Measurements from ENCODE around the gene SLC18B1.
"Not testable (repeated sequence)": the region's sequence is repeated elsewhere in the genome, so short reads cannot be mapped to it uniquely, and the experiment has no call there.

The SLC18B1 gene

DNA sequence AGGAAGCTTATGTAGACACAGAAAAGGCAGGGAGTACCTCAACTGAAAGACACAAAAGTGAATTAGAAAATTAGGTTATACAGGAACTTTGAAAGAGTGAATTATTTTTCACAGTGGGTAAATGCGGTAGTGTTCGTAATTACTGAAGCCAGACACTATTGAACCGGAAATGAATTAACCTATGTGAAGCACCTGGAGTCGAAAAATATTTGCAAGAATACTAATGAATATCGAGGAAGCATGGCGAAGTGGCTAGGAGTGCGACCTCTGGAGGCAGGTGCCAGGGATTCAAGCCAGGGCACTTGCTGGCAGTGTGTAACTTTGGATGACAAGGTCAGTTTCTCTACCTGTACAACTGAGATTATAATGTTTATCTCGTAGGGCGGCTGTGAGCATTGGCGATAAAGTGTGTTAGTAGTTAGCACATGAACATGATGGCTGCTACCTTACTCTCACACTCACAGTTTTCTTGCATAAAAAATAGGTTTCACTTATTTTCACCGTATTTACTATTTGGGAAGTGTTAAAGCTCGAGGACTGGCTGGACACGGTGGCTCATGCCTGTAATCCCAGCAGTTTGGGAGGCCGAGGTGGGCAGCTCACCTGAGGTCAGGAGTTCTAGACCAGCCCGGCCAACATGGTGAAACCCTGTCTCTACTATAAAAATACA, 567 bp upstream of the SLC18B1 start:
- DNase-seq, result peak; percentile 67 to 70

DNA sequence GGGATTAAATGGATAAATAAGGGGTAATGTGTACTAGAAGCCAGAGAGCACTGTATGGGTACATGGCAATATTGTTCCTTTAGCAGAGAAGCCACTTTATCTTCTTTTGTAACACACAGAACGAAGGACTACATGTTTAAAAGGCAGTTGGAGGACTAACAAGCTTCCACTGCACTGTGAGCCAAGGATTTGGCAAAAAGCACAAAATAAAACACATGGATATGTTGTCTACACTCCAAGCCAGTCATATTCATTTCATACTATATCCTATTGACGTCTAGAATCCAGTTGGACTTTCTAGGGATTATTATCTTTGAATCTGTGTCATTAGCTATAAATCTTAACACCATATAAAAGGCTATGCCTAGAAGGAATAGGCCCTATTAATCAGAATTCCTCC, 3.0 kb downstream of the SLC18B1 start:
- DNase-seq, result no peak

DNA sequence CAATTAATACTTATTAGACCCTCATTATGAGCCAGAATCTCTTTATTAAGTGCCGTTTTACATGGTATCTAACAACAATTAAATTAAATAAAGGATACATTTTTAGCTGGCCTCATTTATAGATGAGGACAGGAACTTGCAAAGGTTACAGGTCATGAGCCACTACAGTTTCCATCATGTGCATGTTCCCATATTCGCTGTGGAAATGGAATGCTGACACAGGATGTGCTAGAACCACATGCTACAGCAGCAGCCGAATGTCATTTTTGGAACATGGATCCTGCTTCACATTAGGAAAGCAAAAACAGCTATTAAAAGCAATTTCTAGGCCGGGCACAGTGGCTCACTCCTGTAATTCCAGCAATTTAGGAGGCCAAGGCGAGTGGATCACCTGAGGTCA, 5.9 kb downstream of the SLC18B1 start:
- DNase-seq, result no peak

DNA sequence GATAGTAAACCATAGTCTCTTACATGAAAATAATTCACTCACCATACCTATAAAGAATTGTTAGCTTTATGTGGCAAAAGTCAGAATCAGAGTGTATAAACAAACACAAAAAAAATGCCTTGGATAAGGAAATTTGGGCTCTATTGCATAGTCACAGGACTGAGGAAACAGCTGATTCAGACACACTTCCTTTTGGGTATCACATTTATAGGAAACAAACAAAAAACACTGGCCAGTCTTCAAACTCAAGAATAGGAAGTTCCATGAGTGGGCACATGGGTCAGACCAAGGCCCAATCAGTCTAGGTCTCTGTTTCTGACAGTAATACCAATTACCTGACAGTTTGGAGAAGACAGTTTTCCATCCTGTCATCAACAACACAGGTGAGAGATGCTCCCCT, 8.0 kb downstream of the SLC18B1 start:
- DNase-seq, result no peak

DNA sequence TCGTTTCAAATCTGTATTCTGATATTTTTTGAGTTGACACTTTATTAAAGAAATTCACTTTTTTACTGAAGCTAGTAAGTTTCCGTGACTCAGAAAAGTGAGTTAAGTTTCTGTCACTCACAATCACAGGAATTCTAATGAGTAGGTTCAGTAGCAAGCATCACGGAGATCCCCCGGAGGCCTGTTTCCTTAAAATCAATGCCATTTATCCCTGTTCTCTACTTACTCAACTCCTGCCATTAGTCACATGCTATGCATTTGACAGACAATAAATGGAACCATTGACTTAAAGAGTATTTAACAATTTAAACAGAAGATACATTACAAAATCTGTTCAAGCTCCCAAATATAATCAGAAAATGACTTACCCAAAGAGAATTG, 9.1 kb downstream of the SLC18B1 start:
- no peak for DNase-seq

DNA sequence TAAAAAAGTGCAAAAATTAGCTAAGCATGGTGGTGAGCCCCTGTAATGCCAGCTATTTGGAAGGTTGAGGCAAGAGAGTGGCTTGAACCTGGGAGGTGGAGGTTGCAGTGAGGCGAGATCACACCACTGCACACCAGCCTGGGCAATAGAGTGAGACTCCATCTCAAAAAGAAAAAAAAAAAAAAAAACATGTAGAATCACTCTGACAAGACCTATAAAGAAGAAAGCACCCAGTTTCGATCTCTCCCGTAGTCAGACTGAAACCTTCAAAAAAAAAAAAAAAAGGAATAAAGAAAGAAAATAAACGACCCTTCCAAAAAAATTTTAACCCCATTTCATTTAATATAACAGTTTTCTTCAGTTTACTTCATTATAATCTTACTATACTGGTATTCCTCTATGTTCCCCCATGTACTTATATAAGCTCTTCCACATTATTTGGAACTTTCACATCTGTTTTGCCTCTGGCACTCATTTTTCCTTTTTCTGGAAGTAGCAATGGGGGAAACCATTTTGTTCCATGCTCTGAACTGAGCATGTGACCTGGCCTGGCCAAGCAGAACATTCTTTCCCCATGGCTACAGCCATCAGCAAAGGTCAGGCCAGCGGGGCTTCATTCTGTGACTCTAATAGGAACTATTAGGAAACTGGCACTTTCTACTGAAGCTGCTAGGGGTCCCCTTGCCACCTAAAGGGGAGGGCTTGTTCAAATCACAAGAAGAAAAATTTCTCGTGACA, 9.6 kb downstream of the SLC18B1 start:
- no peak for DNase-seq

DNA sequence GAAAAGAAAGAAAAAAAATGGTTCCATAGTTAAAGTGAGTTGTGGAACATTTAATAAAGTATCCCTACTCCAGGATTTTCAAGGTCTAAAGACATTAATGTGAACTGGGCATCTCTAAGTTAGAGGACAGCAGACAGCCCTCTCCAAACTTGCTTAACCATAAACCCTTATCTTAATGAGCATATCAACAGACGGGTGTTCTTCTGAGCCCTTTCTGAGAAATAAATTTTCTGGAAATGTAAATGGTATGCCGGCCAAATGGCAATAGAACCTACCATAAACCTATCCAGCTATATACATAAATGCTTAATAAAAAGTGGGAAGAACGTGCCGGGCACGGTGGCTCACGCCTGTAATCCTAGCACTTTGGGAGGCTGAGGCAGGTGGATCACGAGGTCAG, 12.5 kb downstream of the SLC18B1 start:
- no peak for DNase-seq

DNA sequence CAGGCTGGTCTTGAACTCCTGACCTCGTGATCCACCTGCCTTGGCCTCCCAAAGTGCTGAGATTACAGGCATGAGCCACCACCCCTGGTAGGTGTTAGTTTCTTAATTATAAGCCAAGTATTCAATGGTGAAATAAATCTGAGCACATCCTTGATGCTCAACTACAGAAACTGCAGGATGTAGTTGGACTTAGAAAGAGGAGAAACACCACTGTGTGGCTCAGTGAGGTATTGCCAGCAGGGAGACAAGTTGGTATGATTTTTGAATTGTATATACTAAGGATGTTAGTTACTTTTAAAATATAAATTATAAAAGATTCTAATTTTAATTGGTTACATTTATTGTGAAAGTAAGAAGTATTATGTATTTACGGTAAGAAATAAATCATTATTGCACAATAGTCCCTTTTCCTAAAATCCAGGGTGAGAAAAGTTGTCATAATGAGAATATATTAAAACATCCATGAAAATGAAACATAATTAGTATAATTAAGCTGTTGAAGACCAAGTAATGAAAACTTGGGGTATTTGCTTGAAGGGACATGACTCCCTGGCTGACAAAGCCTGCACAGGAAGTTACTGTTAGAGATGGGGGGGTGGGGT, 17.6 kb downstream of the SLC18B1 start:
- no peak for DNase-seq

DNA sequence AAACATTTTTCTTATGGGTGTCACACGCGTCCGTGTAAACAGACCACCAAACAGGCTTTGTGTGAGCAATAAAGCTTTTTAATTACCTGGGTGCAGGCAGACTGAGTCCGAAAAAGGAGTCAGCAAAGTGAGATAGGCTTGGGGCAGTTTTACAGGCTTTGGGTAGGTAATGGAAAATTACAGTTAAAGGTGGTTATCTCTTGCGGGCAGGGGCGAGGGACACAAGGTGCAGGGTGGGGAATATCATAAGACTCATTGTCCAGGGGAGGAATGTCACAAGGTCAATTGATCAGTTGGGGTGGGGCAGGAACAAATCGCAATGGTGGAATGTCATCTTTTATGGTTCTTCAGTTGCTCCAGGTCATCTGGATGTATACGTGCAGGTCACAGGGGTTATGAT, 20.6 kb downstream of the SLC18B1 start:
- DNase-seq, result not testable (repeated sequence)

DNA sequence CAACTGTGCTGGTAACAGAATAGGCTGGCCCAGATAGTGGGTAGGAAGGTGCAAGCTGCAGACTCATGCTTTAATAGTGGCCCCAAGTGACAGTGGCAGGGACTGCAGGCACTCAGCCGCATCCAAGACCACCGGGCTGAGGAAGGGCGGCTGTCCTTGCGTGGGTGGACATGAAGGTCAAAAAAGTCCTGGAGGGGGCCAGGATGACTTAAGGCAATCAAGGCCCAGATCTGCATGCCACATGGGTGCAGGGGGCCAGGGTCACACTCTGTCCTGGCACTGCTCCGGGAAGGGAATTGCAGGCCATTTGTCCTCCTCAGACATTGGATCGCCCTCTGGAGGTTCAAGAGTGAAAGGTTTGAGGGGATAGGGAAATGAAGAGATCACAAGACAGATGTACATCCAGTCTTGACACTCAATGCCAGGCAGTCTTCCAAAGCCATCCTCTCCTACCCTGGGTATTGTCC, 30.4 kb downstream of the SLC18B1 start:
- no peak for DNase-seq

DNA sequence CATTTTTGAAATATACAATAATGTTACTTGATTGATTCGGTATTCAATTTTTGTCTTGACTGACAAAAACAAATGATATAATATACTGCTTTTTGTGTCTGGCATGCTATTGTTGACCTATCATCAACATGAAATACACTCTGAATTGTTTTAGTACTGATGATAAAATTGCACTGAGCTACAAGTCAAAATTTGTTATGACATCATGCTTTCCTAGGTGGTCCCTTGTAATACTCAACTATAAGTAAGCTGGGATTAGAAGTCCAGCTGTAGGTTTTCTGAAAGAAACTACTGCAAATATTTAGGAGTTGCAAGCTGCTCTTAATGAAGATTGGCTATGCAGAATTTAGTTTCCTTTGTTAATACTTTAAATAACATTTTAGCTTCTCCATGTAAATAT, 32.9 kb downstream of the SLC18B1 start:
- DNase-seq, result no peak

DNA sequence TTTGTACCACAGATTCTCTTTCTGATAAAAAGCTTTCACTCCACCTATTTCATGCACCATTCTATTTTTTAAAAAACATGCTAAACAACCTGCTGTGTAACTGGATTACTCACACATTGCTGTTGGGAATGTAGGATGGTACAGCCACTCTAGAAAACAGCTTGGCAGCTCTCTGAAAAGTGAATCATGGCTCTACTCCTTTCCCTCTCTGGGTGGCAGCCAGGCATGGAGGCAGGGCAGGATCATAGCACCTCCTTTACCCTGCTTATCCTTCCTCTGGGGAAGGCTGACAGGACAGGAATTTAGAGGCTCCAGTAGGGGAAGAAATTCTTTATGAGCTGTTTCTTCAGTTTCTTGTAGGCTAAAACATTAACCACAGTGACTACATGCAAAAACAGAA, 34.1 kb downstream of the SLC18B1 start:
- DNase-seq, result no peak

DNA sequence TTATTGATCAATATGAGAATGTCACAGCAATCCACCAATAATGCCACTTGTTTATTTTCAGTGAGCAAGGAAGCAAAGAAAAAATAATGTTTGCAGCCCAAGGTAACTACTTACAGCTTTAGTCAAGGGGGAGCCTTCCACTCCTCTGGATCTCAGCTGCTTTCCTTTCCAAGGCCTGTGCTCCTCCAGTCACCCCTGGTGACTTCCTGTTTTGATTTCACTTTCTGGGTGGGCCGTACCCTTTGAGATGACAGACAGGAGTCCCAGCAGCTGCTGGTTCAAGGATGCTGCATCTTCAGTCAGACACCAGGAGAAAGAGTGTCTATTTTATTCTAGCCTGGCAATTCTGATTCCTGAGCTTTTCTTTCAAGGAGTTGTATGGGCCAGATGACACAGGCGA, 35.2 kb downstream of the SLC18B1 start:
- DNase-seq, result peak; percentile 12 to 24

DNA sequence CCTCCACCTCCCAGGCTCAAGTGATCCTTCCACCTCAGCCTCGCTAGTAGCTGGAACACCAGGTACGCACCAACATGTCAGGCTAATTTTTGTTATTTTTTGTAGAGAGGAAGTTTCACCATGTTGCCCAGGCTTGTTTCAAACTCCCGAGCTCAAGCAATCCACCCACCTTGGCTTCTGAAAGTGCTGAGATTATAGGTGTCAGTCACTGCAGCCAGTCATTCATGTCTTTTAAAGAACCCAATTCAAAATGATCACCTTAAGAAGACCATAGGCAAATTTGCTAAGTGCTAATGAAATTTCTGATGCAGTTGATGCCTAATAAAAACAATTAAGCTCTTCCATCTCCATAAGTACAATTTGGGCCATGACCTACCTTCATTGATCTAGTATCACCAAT, 38.2 kb downstream of the SLC18B1 start:
- DNase-seq, result no peak

DNA sequence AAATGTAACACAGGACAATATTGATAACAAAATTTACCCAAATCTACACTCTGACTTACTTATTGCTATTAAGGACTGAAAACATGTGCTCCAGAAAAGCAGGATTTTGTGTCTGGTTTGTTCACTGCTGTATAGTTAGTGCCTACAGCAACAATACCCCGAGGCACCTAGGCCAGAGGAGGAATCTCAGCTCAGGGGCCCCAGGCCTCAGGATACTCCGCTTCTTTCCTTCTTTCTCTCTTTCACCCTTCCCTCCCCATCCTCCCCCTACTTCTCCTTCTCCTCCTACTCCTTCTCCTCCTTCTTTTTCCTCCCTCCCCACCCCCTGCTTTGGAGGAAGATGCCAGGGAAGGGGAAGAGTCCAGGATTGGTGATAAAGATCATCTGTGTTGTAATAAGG, 39.7 kb downstream of the SLC18B1 start:
- no peak for DNase-seq

DNA sequence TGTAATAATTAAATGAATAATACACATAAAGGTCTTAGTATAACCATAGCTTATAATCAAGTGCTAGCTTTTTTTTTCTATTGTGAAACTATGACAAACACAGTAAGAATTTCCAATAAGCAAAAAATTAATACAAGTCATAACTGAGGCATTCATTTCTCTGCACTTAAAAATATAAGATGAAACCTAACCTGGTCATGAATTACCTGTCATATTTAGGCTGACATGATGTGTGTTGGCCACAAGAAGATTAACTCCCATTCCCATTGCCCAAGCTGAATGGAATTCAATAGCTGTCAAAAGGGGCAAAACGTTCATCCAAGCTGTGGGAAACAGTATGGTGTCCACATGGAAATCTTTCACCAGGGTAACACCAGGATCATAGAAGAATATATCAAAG, 46.2 kb downstream of the SLC18B1 start:
- no peak for DNase-seq

DNA sequence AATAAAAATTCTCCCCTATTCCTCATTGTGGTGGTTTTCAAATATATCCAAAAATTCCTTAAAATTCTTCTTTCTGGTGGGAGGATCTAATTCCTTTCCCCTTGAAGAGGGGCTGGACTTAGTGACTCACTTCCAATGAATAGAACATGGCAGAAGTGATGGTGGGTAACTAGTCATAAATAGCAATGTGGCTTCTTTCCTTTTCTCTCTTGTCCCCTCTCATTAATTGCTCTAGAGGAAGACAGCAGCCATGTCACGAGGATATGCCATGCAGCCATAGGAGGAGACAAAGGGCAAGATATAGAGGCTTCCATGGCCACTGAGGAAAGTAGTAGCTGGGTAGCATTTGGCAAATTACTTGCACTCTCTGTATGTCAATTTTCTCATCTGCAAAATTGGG, 46.6 kb downstream of the SLC18B1 start:
- no peak for DNase-seq

DNA sequence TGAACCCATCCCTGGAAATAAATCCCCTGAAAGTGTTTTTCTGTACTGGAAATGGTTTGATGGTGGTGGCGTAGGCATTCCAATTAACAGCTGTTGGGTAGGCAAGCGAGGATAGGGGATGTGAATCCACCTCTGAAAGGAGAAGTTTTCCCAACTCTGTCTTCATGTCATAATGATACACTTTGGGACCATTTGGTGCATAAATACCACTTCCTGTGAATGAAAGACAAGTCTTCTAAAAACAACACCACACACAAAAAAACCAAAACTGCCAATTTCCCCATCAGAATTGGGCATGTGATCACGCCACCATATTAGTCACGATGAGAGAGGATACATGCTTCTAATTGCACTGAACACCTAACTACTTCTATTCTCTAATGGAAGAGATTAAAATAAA, 47.1 kb downstream of the SLC18B1 start:
- DNase-seq, result no peak

DNA sequence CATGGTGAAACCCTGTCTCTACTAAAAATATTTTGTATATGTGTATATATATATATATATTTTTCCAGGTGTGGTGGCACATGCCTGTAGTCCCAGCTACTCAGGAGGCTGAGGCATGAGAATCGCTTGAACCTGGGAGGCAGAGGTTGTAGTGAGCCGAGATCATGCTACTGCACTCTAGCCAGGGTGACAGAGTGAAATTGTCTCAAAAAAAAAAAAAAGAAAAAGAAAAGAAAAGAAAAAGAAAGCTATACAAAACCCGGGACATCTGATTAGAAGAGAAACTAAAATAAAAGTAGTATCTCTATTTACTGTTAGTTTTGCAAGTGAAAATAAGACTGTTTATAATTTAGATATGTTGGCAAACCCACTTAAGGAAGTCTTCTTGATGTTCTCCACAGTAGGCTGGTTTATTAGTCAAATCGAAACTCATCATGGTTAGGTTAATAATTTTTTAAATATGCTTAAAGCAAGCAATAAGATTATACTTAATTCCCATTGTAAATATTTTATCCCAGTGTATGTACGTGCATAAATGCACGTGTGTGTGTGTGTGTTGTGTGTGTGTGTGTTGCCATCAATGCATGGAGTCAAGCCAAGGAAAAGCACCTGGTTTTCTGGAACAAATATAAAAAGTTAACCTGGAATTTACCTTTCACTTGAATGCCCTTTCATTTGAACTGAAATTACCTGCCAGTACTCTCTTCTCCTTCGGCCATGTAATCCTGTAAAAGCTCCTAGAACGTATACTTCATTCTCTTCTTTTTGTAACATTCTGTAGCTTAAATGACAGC, 47.8 kb downstream of the SLC18B1 start:
- no peak for DNase-seq

DNA sequence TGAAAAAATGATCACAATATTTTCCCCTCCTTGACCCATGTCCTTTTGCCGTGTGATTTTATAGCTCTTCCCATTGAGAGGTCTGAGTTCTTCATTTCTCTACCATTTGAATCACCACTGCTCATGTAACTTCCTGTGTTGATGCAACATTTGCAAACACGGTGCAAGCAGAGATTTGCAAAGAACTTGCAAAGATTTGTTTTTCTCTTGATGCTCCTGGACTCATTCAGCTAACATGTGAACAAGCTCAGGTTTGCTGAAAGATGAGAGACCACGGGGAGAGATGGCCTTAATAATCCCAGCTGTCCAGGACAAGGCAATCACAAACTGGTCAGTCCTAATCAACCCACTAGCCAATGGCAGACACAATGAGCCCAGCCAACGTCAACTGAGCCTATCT, 49.3 kb downstream of the SLC18B1 start:
- no peak for DNase-seq

DNA sequence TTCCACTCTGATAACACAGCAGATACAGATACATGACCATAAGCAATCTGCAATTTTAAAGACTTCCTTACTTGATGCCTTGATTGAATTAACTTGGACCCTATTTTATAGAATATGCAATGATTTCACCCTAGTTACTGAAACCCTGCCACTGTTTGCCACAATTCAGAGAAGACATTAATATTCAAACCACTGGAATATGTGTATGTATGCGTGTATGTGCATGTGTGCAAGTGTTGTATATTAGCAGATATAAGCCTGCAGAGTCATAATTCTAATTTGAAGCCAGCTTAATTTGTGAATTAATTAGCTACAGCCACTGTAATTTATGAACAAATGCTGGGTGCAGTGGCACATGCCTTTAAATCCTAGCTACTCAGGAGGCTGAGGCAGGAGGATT, 50.0 kb downstream of the SLC18B1 start:
- DNase-seq, result no peak

DNA sequence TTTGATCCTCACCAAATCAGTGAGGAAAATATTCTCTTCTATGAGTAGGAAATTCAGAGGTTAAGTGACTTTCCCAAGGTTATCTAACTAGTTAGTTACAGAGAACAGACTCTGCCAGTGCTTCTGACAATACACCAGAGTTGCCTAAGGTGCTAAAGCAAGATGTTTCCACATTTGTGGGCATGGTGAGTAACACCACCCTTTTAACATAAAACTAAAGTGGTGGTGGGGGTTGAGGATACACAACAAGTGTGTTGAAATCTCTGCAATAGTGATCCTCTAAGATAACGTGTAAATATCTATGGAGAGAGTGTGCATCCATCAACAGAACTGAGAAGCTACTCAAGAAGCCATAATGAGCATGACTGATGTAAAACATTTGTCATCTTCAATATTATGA, 52.4 kb downstream of the SLC18B1 start:
- DNase-seq, result no peak

DNA sequence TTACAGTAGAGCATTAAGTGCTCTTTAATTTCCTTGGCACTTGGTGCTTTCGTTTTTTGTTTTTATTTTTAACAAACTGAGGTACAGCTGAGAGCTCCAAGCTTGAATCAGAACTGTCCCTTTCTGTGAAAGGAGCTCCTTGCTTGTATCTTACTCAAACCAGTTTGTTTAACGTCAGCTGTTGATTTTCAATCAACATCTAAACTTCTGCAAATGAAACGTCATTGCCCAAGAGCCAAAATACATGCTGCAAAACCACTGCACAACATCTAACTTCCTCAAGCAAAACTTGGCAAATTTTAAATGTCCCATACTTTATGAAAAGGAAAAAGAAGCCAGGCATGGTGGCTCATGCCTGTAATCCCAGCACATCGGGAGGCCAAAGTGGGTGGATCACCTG, 55.9 kb downstream of the SLC18B1 start:
- DNase-seq, result no peak

DNA sequence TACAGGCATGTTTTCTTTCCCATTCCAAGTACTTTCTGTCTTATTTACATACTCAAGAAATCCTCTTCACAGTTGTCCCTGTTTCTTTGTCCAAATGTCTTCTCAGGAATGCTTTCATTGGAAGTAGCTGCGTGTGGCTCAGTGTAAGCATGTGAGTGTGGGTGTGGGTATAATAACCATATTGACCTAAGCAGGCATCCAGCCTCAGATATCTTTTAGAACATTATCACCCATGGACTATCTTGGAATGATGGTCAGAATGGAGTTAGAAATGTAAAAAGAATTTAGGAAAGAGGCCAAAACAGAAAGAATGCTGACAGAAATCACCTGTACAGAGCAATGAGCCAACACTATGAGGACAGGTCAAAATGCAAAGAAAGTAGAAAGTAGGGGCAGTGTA, 57.2 kb downstream of the SLC18B1 start:
- no peak for DNase-seq
